Measurements from ENCODE around the gene OPN4.

Gene OPN4

DNA sequence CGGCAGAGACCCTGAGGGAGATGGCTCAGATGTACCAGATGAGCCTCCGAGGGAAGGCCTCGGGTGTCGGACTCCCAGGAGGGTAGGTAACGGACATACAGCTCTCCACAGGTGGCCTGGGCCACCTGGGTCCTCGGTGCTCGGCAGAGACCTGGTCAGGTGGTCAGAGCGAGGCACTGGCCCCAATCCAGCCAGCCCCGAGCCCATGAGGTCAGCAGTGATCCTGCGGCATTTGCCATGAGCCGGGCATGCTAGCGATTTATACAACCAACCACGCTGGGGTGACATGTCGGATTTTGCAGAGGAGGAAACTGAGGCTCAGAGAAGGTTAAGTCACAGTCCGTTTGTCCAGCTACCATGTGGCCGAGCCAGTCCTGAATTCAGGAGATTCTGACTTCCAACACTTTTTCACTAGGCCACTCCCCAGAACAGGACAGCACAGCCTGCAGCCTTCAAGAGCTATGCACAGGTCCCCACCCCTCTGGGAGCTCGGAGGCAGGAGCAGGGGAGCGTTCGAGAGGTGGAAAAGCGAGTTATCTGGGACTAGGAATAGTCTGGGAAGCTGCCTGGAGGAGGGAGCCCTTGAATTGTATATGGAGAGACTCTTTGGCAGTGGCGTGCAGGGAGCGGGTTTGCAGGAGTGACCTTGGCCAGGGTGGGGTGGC is 27.5 kb downstream of the OPN4 start:
- no peak for DNase-seq

DNA sequence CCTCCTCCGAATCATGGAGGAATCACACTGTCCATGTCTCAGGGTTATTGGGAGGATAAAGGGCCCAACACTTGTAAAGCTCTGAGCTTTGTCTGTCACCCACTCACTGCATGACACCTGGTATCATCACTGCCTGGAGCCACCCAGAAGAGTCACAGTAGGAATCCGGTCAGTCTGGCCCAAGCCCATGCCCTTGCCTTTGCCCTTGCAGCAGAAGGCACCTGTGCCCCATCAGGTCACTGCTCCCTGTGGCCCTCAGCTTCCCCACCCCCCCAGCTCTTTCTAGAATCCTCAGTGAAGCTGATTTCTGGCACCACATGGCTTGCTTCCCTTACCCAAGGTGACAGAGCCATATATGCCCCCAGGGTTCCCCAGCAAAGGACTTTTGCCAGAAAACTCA is 28.3 kb downstream of the OPN4 start:
- DNase-seq, result no peak

DNA sequence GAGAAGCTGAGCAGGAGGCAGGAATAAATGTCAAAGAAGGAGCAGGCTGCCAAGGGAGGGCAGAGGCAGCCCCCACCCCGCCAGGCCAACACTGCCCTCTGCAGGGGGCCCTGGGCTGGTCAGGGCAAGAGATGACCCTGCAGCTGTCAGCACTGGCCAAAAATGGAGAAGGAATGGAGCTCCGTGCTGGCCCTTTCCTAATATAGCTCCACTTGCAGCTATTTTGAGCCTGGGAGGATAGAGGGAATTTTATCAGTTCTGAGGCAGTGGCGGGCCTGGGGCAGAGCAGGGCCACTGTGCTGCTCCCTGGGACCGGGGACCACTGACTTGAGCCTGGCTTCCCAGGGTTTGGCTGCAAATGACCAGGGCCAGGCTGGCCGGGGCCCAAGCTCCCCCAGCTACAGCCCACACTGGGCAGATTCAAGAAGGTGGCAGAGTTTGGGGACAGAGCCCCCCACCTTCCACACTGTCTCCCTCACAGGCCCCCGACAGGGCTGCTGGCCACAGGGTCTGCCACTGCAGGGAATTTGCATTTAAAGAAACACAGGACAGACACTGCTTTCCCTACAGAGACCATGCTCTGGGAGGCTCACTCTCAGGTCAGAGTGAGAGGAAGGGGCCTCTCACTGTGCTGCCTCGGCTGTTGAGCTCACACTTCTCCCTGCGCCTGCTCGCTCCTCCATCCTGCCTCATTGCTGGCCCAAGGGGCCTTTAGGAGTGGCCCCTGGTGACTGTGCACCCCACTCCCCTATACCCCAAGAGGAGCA is 30.2 kb downstream of the OPN4 start:
- DNase-seq, result no peak

DNA sequence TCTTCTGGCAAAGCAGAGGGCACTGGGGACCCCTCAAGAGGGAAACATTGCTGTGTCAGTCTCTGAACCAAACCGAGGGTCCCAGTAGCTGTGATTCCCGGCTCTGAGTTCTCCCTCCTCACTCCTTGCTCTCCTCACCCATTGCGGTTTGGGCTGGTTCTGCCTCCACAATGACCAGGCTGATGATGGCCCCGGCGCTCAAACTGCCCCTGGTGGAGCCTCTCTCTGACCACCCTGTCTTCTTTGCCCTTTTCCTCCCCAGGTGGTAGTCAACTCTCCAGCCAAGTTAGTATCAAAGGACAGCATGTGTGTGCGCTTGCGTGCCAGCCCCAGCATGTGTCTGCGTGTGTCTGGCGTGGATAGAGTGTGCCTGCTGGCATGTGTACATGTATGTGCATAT is 31.1 kb downstream of the OPN4 start:
- no peak for DNase-seq

DNA sequence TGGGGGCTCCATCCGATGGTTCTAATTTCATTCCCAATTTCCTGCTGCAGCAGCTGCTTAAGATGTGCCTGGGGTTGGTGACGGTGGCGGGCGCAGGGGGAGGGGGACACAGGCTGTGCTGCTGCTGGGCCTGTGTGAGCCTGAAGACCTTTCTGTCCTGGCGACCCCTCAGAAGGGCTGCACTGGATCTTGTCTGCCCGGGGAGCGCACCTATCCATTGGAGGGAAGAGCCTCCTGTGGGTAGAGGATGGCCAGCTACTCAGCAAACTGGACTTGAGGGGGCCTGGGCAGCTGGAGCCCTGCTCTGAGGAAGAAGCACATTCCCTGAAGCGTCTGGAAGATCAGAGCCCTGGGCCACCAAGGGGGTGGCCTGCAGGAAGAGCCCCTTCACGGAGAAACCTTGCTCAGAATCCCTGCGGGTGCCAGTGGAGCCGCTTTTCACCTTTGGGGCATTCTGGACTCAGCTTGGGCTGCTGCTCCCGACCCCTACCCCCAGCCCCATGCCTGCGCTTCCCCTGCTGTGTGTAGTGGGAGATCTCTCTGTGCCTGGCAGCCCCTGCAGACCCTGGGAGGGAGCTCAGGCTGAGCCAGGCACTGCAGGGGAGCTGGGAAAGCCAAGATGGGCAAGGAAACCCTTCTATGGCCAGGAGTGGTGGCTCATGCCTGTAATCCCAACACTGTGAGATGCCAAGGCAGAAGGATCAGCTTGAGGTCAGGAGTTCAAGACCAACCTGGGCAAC is 31.7 kb downstream of the OPN4 start:
- no peak for DNase-seq

DNA sequence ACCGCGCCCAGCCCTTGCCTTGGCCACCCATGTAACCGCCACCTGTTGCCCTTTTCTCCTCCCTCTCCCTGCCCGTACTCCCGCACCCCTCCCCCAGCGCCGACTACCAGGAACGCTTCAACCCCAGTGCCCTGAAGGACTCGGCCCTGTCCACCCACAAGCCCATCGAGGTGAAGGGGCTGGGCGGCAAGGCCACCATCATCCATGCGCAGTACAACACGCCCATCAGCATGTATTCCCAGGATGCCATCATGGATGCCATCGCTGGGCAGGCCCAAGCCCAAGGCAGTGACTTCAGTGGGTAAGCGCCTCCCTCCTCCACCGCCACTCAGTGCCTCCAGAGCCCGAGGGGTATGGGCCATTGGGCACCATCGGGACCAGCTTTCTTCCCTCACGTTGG is 32.6 kb downstream of the OPN4 start:
- no peak for DNase-seq

DNA sequence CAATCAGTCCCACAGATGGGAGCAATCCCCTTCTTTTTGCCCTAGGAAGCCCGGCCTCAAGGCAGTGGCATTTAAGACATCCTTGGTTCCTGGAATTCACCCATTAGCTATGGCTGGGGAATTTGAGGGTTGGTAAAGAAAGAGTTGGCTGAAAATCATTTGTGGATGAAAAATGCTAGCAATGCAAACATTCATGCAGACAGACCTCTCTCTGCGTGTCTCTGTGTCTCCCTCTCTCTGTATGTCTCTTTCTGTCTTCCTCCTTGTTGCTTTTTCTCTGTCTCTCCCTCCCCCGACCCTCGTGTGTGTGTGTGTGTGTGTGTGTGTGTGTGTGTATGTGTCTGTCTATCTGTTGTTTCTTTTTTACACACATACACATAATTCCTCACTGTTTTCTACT is 33.4 kb downstream of the OPN4 start:
- DNase-seq, result no peak

DNA sequence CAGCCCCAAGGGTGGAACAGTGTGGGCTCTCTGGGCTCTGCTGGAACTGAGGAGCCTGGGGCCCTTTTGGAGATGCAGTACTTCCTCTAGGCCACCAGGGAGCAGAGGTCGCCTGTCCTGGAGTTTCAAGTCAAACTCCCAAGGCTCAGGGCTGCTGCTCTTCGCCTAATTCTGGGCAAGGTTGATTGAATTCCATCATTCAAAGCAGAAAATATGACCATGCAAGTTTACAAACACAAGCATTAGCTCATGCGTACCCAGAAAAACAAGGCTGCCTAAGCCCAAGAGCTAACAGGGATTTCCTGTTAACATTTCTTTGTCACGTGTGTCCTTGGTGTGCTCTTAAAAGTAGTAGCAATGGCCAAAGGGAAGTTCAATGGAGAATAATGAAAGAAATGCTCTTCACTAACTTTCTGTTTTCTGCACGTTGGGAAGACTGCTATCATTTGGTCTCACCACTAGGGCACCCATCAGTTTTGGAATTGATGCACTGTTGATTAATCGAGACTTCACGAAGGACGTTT is 34.1 kb downstream of the OPN4 start:
- no peak for DNase-seq

DNA sequence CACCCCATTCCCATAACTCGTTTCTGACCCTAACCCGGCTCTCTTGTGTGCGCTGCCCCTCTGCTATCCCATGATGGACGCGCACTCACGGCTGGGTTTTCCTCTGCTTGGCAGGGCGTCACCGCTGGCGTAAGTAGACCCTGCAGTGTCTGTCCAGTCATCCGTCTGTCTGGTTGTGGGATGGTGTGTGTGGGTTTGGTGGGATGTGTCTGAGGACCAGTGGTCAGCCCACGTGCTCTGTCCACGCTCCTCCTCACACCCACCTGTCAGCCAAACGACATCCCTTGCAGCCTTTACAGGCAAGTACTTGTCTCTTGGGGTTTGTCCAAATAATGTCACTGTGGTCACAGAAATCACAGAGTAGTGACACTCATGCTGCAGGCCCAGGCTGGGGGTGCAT is 34.8 kb downstream of the OPN4 start:
- no peak for DNase-seq

DNA sequence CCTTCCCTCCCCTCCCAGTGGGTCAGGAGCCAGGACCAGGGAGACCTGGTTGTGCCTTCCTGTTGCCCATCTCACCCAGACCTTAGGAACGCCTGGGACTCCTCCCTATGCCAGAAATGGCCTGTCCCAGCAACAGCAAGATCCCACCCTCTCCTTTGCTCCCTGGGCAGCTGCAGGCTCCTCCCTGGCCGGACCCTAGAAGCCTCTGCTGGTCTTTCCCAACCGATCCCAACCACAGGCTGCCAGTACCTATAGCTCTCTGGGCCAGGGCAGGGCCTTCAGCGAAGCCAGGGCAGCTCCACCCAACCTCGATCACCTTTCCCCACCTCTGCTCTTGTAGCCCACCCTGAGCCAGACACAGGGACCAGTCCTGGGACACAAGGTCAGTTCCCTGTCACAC is 35.9 kb downstream of the OPN4 start:
- DNase-seq, result no peak

DNA sequence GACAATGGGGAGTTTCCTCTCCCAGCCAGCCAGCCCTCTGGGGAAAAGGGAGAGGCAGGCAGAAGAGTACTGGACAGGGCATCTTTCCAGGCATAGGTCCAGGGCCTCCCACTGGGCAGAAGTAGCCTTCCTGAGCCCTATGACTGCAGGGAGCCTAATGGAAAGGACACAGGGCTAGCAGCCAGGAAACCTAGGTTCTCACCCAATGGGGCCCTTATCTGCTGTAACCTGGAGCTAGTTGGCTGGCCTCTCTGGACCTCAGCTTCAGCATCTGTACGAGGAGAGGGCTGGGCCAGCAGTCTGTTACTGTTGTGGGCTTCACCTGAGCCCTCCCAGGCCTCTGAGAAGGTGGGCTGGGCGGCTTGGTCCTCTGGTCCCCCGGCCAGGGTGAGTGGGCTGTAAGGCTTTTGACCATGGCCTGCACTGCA is 36.3 kb downstream of the OPN4 start:
- DNase-seq, result no peak

DNA sequence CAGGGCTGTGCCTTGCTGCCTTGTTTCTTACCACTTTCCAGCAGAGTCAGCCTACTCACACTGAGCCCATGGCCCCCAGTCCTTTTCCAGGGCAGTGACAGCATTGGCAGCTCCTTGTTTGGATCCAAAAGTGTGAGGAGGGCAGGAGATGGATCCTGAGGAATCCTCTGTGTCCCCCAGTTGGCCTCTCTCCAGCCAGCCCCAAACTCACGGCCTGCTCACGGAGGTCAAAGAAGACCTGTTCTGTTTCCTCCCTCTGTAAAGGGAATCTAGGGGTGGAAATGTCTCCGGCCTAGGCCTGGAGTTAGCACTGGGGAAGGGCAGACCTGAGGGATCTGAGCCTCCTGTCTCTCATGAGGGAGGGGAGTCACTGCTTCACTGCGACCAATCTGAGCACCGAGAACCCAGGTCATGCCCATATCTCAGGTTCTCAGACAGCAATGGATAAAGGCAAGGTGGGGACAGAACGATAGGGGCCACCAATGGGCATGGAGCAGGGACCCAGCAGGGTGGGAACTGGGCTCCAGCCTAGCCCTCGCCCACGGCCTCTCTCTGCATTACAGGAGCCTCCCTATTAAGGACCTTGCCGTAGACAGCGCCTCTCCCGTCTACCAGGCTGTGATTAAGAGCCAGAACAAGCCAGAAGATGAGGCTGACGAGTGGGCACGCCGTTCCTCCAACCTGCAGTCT is 37.1 kb downstream of the OPN4 start:
- DNase-seq, result no peak

DNA sequence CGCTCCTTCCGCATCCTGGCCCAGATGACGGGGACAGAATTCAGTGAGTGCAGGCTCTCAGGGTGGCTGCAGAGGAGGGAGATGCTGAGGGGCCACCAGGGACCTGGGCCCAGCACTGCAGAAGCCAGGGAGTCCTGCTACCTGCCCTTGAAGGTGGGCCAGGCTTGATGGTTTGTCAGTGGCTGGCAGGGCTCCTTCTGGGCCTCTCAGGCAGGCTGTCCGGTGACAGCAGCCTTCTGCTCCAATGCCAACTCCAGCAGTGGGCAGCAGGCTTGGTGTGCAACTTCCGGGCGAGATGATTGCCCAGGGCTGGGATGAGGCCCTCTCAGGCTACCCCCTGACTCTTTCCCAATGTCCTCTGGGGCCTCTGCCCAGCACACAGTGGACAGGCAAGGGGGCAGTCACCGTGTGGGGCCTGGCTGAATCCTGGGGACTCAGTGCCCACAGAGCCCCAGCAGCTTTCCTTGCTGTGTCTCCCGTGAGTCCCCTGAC is 37.7 kb downstream of the OPN4 start:
- DNase-seq, result no peak

DNA sequence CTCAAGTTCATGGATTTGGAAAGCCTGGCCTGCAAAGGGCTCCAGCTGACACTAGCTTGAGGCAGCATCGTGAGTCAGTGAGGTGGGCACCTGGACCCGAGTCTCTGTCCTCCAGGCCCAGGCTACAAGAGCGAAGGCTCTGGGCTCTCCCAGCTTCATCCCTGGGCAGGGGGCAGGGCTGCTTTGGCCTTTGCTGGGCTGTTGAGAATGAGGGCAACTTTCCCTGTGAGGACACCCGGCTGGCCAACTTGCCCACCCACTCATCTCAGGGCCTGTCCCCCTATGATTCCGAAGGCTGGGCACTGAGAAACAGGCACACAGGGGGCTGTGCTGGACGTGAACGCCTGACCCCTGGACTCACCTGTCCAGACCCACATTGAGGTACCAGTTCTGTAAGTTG is 38.3 kb downstream of the OPN4 start:
- DNase-seq, result no peak

DNA sequence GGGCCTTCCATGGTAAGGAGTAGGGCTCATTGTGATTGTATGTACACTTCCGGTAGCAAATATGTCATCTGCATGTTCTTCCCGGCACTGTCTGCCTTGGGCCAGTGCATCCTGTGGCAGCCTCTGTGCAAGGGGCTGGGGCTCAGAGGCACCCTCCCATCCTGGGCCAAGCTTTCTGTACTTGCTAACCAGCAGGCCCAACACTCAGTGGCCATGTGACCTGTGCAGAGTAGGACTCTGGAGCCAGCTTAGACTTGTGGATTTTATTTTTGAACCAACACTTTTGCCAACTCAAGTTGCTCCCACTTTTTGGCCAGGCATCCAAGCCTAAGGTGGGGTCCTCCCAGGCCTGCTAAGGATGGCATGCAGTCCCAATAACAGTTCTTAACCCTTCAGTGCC is 38.9 kb downstream of the OPN4 start:
- DNase-seq, result no peak

DNA sequence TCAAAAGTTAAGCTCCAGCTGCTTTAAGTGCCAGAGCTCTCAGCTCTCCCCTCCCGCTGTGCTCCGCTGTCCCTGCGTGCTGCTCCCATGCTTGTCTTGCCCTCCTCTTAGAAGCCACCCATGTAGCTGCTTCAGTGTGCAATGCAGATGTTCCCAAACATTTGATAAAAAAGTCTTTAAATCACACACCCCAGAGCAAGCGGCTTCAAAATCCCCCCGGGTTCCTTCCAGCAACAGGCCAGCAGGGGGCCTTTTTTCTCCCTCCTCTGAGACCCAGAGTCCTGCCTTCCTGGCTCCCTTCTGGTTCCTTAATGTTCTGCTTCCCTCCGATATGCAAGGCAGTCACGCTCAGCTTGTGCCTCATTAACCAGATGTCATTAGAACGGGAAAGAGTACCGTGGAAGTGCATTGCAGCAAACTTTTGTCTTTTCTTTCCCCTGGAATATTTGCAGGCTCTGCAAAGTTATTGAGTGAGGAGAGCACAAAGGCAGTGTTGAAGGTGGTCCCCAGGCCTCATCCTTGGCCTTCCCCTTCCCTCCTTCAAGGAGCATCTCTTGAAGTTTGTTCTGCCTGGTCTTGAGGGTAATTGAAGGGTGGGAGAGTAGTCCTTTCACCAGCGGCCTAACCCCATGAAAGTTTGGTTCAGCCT is 39.5 kb downstream of the OPN4 start:
- DNase-seq, result no peak

DNA sequence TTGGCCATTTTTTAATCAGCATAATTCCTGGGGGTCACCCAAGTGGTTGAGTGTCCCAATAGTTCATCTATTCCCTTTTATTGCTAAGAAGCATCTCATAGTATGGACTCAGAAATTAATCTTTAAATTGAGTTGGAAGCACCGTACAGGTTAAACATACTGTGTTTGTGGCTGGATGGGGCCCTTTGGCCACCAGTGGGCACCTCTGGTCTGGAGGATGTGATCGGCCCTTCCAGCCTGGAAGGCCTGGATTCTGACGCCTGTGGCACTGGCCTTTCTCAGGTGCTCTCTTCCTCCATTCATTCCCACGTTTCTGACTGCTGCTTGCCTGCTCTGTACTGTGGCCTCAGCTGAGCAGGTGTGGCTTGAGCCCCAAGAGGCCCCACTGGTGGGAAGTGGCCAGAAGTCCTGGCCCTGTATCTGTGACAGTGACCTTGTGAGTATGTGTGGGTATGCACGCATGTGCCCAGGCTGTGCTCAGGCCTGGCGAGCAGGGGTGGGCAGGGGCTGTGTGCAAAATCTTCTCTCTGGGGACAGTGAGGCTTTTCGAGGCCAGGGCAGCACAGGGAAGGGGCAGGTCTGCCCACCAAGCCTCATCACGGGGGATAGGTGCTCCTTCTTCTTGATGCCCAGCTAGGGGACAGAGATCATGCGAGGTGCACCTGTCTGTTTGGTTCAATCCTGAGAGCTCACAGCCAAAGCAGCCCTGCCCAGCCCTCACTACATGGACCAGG is 44.0 kb downstream of the OPN4 start:
- DNase-seq, result no peak

DNA sequence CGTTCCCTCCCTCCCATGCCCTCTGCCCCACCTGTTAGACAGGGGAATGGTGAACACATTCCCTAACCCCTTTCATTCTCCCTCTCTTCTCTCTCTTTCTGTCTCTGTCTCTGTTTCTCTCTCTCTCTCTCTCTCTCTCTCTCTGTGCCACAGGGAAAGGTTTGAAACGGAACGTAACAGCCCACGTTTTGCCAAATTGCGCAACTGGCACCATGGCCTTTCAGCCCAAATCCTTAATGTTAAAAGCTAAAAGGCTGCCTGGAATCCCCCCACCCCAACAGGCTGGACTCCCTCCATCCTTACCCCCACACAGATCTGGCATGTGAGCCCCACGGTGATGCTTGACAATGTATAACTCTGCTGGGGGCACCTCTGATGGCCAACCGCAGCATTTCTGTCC is 44.8 kb downstream of the OPN4 start:
- no peak for DNase-seq

DNA sequence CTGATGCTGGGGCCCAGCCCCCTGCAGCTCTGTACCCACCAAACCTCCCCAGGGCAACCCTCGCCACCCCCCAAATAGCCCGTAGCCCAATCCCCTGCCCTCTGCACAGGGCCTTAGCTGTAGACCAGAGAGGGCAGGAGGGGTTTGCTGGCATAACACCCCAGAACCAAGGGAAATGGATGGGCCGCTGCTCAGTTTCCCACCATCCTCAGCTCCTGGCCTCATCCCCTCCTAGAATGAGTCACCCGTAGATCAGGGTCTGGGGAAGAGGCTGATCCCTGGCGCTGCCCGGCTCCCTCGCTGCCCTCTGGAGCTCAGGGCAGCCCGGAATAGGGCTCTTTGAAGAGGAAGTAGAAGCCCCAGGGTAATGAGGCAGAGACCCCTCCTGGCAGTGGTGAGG is 45.2 kb downstream of the OPN4 start:
- DNase-seq, result no peak

DNA sequence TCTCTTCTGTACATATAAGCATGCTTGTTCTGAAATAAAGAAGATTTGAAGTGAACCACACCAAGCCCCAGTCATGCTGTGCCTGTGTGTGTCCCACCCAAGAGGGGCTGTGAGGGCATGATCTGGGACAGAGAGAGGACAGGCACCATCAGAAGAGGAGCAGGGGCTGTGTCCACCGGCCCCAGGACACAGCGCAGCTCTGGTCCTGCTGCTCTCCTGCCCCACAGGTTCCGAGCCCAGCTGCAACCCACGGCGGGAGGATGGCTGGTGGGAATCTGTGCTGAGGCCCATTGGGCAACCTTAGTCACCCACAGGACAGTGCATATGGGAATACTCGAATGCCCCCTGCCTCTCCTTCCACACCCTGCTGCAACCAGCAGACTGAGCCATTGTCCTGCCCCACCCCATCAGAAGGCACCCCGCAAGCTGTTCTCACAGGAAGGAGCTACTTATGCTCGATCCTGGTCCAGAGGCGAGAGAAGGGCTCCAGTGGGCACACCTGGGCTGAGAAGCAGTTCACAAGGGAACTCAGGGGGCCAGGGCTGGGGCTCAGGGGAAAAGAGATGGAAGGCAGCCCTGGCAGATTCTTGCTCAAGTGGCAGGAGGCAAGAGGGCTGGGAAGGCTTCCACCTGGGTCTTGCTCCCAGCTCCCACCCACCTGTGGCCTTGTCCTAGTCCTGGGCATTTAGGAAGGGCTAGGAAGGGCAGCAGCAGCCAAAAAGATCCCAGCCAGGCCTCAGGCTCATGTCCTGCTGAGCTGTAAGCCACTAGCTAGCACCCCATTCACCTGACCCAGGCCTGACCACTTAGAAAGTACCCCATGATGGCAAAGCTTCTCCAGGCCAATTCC is 45.9 kb downstream of the OPN4 start:
- DNase-seq, result no peak
